ENCODE measurements around the gene NCAM1. TPM values are rescaled to one million over a fixed set of nuclear protein-coding genes. Genes with fewer than 3 reads are reported as not detected.

Gene NCAM1
- total RNA-seq, 4 donors from 2014 or later, result 1.8 to 42.9 (median 10.5) TPM

DNA sequence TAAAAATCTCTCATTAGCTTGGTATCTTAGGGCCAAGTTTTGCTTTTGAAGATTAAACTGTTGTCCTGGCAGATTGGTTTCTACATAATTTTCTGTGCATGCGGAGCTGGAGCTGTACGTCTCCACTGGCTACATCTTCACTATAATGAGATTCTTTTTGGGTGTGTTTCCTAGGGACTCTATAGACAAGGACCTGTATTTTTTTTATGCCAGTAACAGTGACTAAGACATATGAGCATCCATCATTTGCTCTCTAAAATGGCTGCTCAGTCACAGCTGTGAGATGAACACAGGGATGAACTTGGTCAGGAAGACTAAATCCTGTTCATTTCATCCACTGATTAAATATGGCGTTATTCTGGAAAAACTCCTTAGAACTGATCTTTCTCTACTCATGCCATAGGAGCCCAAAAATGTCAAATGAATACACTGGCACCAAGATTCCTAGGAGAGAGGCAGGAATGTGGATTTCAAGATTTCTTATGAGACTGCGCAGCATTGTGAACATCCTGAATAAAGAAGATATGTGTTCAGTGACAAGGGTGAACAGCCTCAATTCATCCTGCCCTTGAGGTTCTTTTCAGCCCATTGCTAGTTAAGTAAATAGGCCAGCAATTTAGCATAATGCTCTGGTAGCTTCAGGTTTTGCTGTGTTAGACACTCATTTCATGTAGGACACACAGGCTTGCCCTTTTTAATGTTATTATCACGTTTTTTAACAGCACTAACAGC lies 168.2 kb downstream of the NCAM1 start:
- Histone ChIP-seq H3K9me3 (no peaks in the 10 kb centered on the region), H3K4me3 (no peak overlapping the region), H3K4me1 (no peaks in the 10 kb centered on the region), H3K36me3 (no peaks in the 10 kb centered on the region), H3K27ac (no peak overlapping the region), H3K27me3 (no peaks in the 10 kb centered on the region)
- TF ChIP-seq, protein P1, sequence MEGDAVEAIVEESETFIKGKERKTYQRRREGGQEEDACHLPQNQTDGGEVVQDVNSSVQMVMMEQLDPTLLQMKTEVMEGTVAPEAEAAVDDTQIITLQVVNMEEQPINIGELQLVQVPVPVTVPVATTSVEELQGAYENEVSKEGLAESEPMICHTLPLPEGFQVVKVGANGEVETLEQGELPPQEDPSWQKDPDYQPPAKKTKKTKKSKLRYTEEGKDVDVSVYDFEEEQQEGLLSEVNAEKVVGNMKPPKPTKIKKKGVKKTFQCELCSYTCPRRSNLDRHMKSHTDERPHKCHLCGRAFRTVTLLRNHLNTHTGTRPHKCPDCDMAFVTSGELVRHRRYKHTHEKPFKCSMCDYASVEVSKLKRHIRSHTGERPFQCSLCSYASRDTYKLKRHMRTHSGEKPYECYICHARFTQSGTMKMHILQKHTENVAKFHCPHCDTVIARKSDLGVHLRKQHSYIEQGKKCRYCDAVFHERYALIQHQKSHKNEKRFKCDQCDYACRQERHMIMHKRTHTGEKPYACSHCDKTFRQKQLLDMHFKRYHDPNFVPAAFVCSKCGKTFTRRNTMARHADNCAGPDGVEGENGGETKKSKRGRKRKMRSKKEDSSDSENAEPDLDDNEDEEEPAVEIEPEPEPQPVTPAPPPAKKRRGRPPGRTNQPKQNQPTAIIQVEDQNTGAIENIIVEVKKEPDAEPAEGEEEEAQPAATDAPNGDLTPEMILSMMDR (IDR thresholded peaks at IDR 0.05), result no peak
- no peak for TF ChIP-seq POLR2A (IDR thresholded peaks at IDR 0.05)
- DNase-seq, result no peak

DNA sequence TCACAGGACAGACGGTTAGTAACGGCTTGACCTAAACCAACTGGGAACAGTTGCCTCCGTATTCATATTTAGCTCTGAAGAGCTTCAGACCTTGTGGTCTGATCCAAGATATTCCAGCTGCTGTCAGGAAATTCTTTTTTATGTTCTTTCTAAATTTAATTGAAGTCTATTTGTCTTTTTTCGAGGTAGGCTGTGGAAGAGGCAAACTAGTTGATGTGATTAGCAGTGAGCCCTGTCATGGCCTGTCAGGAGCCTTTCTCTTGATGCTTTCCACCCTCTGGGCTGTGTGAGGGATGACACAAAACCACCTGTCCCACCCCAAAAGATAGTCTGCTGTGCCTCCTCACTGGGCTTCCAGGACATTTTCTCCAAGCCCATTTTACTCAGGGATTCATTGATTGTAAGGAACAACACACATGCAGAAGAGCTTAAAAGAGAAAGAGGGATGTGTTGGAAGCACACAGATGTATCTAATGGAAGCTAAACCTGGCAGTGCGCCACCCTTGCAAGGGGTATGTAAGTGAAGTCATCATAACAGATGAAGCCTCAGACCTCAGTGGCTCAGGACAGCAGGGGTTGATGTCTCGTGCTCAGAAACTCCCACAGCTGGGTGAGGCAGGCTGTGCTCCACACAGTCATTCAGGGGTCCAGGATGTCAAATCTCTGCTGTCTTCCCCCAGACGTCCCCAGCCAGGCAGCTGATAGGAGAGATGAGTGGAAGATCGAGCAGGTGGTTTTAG lies 170.0 kb downstream of the NCAM1 start:
- no peak overlapping the region for H3K27ac ChIP-seq
- TF ChIP-seq, protein P1 (IDR thresholded peaks at IDR 0.05), result no peak
- no peak for TF ChIP-seq POLR2A (IDR thresholded peaks at IDR 0.05)
- DNase-seq, result no peak
- H3K36me3 ChIP-seq, result no peaks in the 10 kb centered on the region
- H3K4me1 ChIP-seq, result no peaks in the 10 kb centered on the region
- no peak overlapping the region for H3K4me3 ChIP-seq
- H3K27me3 ChIP-seq, result no peaks in the 10 kb centered on the region
- H3K9me3 ChIP-seq, result no peaks in the 10 kb centered on the region

DNA sequence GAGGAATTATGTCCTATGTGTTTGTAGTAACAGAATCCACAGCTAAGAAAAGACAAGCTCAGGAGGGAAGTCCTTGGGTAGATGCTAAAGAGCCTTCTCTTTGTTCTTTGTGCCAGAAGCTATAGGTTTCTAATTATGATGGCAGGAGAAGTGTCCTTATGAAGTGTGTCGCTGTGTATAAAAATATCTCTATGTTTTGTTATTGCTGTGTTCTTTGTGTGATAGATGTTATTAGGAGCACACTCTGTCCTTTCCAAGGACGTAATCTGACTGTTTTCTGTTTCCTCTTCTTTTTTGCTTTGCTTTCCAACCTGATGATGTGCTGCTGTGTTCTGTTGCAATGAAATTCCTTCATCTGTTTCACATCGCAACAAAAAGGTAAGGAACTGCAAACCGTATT lies 171.9 kb downstream of the NCAM1 start:
- Histone ChIP-seq H3K4me1 (no peaks in the 10 kb centered on the region), H3K4me3 (no peak overlapping the region), H3K27ac (no peak overlapping the region), H3K36me3 (no peaks in the 10 kb centered on the region), H3K9me3 (no peaks in the 10 kb centered on the region), H3K27me3 (no peaks in the 10 kb centered on the region)
- DNase-seq, result no peak
- no peak for TF ChIP-seq POLR2A (IDR thresholded peaks at IDR 0.05)
- TF ChIP-seq, protein P1 (IDR thresholded peaks at IDR 0.05), result no peak

DNA sequence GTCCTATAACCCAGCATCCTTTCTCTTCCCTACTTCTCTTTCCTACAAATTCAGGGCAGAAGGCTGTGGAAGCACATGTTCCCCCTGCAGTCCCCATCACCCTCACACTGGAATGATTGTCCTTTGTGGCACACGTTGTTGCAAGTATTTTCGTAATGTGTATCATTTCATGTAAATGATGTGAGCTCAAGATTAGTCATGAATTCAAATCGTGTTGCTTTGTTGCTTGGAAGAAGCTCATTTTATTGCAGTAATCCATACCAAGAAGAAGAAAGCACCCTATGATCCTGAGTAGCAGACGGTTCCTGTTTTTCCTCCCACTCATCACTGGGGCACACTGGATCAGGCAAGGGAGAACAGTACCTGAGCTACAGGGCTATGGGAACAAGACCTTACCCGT lies 173.4 kb downstream of the NCAM1 start:
- no peaks in the 10 kb centered on the region for H3K27me3 ChIP-seq
- DNase-seq, result no peak
- TF ChIP-seq POLR2A (IDR thresholded peaks at IDR 0.05), result no peak
- TF ChIP-seq, protein P1 (IDR thresholded peaks at IDR 0.05), result no peak
- H3K27ac ChIP-seq, result no peak overlapping the region
- H3K9me3 ChIP-seq, result no peaks in the 10 kb centered on the region
- H3K36me3 ChIP-seq, result no peaks in the 10 kb centered on the region
- H3K4me1 ChIP-seq, result no peaks in the 10 kb centered on the region
- no peak overlapping the region for H3K4me3 ChIP-seq

DNA sequence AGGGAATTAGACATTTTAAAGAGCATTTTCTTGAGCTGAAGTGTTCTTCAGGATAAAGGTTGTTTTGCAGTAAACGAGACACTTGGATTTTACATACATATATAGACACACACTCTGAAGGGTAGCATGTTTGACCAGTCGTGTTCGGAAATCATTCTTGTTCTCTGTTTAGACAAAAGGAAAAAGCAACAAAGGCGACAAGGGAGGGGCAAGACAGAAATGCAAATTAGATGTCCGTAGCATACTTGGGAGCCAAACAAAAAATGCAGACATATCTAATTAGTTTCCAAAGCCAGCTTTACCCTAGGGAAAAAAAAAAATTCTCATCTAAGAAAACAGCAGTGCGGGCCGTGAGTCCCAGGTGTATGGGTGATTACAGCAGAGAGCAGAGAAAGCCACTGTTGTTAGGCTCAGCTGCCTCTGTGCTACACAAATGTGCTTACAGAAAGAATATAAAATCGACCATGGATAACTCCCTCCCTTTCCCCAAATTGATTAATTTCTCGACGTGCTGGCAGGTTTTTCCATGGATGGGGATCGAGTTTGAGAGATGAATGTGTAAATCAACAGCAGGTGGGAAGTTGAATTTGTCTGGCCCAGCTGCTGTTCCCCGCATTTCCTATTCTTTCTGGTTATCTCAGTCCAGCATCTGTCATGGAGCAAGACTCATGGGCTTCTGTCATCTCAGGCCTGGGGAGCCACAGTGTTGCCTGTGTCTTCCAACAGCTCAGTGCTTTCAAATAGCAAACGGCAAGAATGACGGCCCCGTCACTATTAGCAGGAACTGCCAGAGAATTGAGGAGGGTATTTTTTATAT lies 176.7 kb downstream of the NCAM1 start:
- no peak overlapping the region for H3K27ac ChIP-seq
- no peaks in the 10 kb centered on the region for H3K36me3 ChIP-seq

More for the DNA sequence above, 176.7 kb downstream of the NCAM1 start:
- DNase-seq, result no peak
- H3K4me1 ChIP-seq, result no peaks in the 10 kb centered on the region
- H3K27me3 ChIP-seq, result no peaks in the 10 kb centered on the region
- H3K4me3 ChIP-seq, result no peak overlapping the region
- no peaks in the 10 kb centered on the region for H3K9me3 ChIP-seq
- TF ChIP-seq, protein P1 (IDR thresholded peaks at IDR 0.05), result no peak
- no peak for TF ChIP-seq POLR2A (IDR thresholded peaks at IDR 0.05)

All from Peyer's patch (tissue), 4 donors.